ENCODE results near the gene CNTNAP5. TPM values are rescaled to one million over a fixed set of nuclear protein-coding genes. Genes with fewer than 3 reads are reported as not detected.

CNTNAP5 gene
- total RNA-seq, 4 donors from 2014 or later = 0.20 to 1.4 (median 0.68) TPM; not detected in 1

DNA sequence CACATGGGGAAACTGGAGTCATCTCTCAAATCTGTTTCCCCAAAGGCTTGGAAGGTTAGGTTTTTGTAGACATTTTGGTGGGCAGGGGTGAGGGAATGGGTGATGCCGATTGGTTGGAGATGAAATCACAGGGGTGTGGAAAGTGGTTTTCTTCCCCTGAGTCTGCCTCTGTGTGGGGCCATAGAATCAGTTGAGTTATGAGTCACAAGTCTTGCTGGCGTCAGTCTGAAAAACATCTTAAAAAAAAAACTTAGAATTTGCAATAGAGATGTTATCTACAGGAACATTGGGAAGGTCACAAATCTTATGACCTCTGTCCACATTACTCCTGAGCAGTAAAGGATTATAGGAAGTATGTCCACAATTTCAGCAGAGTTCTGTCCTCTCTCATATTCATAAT, 314.6 kb downstream of the CNTNAP5 start:
- intact Hi-C loops (cut with DNase I; ENCODE audit: low total_unique reads) = no loop called here
- no peak overlapping the region for H3K27ac ChIP-seq
- no peaks in the 10 kb centered on the region for H3K36me3 ChIP-seq
- no peaks in the 10 kb centered on the region for H3K4me1 ChIP-seq
- H3K4me3 ChIP-seq = no peak overlapping the region
- DNase-seq = no peak
- 67 to 100% methylated on average over 2 of the region's 2 CpGs for WGBS, 2 donors (ENCODE audit: low coverage in 1 of 2)
- TF ChIP-seq EP300 (IDR thresholded peaks at IDR 0.05; ENCODE audit: low read depth) (no peak), POLR2A (IDR thresholded peaks at IDR 0.05) (no peak), POLR2AphosphoS5 (IDR thresholded peaks at IDR 0.05) (no peak)
- TF ChIP-seq, protein P1, sequence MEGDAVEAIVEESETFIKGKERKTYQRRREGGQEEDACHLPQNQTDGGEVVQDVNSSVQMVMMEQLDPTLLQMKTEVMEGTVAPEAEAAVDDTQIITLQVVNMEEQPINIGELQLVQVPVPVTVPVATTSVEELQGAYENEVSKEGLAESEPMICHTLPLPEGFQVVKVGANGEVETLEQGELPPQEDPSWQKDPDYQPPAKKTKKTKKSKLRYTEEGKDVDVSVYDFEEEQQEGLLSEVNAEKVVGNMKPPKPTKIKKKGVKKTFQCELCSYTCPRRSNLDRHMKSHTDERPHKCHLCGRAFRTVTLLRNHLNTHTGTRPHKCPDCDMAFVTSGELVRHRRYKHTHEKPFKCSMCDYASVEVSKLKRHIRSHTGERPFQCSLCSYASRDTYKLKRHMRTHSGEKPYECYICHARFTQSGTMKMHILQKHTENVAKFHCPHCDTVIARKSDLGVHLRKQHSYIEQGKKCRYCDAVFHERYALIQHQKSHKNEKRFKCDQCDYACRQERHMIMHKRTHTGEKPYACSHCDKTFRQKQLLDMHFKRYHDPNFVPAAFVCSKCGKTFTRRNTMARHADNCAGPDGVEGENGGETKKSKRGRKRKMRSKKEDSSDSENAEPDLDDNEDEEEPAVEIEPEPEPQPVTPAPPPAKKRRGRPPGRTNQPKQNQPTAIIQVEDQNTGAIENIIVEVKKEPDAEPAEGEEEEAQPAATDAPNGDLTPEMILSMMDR (IDR thresholded peaks at IDR 0.05) = no peak
- no peaks in the 10 kb centered on the region for H3K9me3 ChIP-seq
- in situ Hi-C loops (cut with MboI; ENCODE audit: low pct_ligation_motif_present in 1 of 4, low pct_unique_long_range_greater_than_20kb in 1 of 4, low sequenced_read_pairs in 3 of 4) = no loop called here
- H3K27me3 ChIP-seq = no peaks in the 10 kb centered on the region

DNA sequence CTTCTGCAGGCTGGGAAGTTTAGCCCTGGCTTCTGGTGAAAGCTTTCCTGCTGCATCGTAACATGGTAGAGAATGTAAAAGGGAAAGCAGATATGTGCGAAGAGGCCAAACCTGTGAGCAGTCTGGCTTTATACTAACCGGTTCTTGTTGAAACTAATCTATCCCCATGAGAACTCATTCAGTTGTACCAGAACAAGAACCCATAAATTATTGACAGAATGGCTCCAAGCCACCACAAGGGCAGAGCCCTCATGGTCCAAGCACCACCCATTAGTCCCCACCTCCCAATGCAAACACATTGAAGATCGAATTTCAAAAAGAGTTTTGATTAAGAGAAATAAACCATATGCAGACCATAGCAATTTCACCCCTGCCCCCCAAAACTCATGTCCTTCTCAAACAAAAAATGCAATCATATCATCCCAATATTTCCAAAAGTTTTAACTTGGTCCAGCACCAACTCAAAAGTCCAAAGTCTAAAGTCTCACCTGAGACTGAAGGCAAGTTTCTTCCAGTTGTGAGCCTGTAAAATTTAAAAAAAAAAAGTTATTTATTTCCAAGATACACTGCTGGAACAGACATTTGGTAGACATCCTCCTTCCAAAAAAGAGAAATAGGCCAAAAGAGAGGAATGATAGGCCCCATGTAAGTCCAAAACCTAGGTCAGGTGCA, 318.9 kb downstream of the CNTNAP5 start:
- H3K9me3 ChIP-seq = no peaks in the 10 kb centered on the region
- H3K4me1 ChIP-seq = no peaks in the 10 kb centered on the region
- WGBS, 2 donors (ENCODE audit: low coverage in 1 of 2) = 79 to 90% methylated on average over 2 to 4 of the region's 4 CpGs
- no peak overlapping the region for H3K27ac ChIP-seq
- no peaks in the 10 kb centered on the region for H3K27me3 ChIP-seq
- no peaks in the 10 kb centered on the region for H3K36me3 ChIP-seq
- TF ChIP-seq, protein P1 (IDR thresholded peaks at IDR 0.05) = no peak
- no peak for TF ChIP-seq POLR2A (IDR thresholded peaks at IDR 0.05)
- no peak for TF ChIP-seq EP300 (IDR thresholded peaks at IDR 0.05; ENCODE audit: low read depth)
- in situ Hi-C loops (cut with MboI; ENCODE audit: low pct_ligation_motif_present in 1 of 4, low pct_unique_long_range_greater_than_20kb in 1 of 4, low sequenced_read_pairs in 3 of 4) = no loop called here
- H3K4me3 ChIP-seq = no peak overlapping the region
- intact Hi-C loops (cut with DNase I; ENCODE audit: low total_unique reads) = no loop called here
- DNase-seq = no peak

DNA sequence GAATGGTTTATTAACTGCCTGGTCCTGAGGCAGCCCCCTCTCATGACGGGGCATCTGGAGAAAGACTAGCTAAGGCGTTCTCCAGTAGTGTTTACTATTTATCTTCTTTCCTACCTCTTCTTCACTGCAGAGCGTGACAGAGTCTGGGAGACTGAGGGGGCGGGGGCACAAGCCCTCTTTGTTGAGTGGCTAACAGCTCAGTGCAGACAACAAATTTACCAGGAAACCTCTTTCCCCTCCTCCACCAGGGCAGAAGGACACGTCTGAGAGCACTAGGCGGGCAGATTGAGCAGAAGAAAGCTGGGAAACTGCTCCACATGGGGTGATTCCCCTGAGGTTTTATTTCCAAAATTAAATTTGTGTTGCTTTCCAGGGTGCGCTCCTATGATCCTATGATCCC, 322.1 kb downstream of the CNTNAP5 start:
- in situ Hi-C loops (cut with MboI; ENCODE audit: low pct_ligation_motif_present in 1 of 4, low pct_unique_long_range_greater_than_20kb in 1 of 4, low sequenced_read_pairs in 3 of 4) = no loop called here
- intact Hi-C loops (cut with DNase I; ENCODE audit: low total_unique reads) = no loop called here
- H3K27ac ChIP-seq = no peak overlapping the region

DNA sequence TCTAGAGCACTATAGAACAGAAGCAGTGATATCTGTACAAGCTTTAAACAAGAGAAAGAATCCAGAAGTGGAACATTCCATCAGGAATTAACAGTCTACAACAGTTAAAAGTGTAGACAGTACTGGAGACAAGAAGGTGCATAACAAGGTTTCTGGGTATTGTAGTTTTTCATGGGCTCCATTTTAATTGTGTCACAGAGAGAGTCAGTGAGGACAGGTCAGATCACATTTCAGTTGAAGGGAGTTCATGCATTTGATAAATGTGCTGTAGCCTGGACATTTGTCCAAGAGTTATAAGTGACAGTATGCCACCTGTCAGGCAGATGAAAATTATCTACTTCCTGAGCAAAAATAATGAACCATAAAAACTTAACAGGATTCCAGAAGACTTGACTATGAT, 328.6 kb downstream of the CNTNAP5 start:
- H3K4me3 ChIP-seq = no peak overlapping the region
- H3K27ac ChIP-seq = no peak overlapping the region
- no peaks in the 10 kb centered on the region for H3K9me3 ChIP-seq
- no peaks in the 10 kb centered on the region for H3K36me3 ChIP-seq
- H3K27me3 ChIP-seq = no peaks in the 10 kb centered on the region
- in situ Hi-C loops (cut with MboI; ENCODE audit: low pct_ligation_motif_present in 1 of 4, low pct_unique_long_range_greater_than_20kb in 1 of 4, low sequenced_read_pairs in 3 of 4) = no loop called here
- DNase-seq = no peak
- TF ChIP-seq, protein P1 (IDR thresholded peaks at IDR 0.05) = no peak
- TF ChIP-seq EP300 (IDR thresholded peaks at IDR 0.05; ENCODE audit: low read depth) (no peak), POLR2A (IDR thresholded peaks at IDR 0.05) (no peak), POLR2AphosphoS5 (IDR thresholded peaks at IDR 0.05) (no peak)
- intact Hi-C loops (cut with DNase I; ENCODE audit: low total_unique reads) = no loop called here
- no peaks in the 10 kb centered on the region for H3K4me1 ChIP-seq

More for the DNA sequence above, 322.1 kb downstream of the CNTNAP5 start:
- Histone ChIP-seq H3K36me3 (no peaks in the 10 kb centered on the region), H3K27me3 (no peaks in the 10 kb centered on the region), H3K9me3 (no peaks in the 10 kb centered on the region), H3K4me1 (no peaks in the 10 kb centered on the region), H3K4me3 (no peak overlapping the region)
- no peak for DNase-seq
- TF ChIP-seq EP300 (IDR thresholded peaks at IDR 0.05; ENCODE audit: low read depth) = no peak
- TF ChIP-seq, protein P1 (IDR thresholded peaks at IDR 0.05) = no peak
- TF ChIP-seq POLR2AphosphoS5 (IDR thresholded peaks at IDR 0.05) = no peak
- no peak for TF ChIP-seq POLR2A (IDR thresholded peaks at IDR 0.05)
- 54 to 66% methylated on average over 5 to 7 of the region's 7 CpGs for WGBS, 2 donors (ENCODE audit: low coverage in 1 of 2)
